ENCODE measurements around the gene ARHGAP44.

GRCh38 chr17:12996941-12997340 lies 207.6 kb downstream of the ARHGAP44 start:
- TF ChIP-seq GATA2 (IDR thresholded peaks at IDR 0.05; ENCODE audit: low read depth, low read length) (no peak), GATA3 (IDR thresholded peaks at IDR 0.05; ENCODE audit: low read depth, low read length) (no peak)
